Adipose tissue (tissue), 3 donors: Measurements from ENCODE around the gene NKAIN4. TPM values are rescaled to one million over a fixed set of nuclear protein-coding genes. Genes with fewer than 3 reads are reported as not detected.

Experiments
- H3K27ac ChIP-seq: one replicate; pipeline ENCODE4 v1.5.1; 2013; ENCODE audit warnings: low read depth, low read length
- WGBS, 3 donors: extraction: QIAGEN DNeasy Blood & Tissue Kit; methylation state at CpG; one replicate each; pipeline ENCODE4 v1.1.7; 2013; 5-methylcytosine and 5-hydroxymethylcytosine counted together
- polyA plus RNA-seq, 3 donors: library from polyadenylated mRNA; stranded (reverse); fragments of 200-250 nt; gene quantifications; one replicate each; pipeline ENCODE4 v1.2.3, GENCODE V29; 2013
- donor health status: healthy with polysubstance abuse.
- donor health status: Bipolar disorder and iron deficiency.
- donor health status: healthy.

NKAIN4 gene
- polyA plus RNA-seq, 3 donors, result 0.12 TPM; not detected in 2

DNA sequence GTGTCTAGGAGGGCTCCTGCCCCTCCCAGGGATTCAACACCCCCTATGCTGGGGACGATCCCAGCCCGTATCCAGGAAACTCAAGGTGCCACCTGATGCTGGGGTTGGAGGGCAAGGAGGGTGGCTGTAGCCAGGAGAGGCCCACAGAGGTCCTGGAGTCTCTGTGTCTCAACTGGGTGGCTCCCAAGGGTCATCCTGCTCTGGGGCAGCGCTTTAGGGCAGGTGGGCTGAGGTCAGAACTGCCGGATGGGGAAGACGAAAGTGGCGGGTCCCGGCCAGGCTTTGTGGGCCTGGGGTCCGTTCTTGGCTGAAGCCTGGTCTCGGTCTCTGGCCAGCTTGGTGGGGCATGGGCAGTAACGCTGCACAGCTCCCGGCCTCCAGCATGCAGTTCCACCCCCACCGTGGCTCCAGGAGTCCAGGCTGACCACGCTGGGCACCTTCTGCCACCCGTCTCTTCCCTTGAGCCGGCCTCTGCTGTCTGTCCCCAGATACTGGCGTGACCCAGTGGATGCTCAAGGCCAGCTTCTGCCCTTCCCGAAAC lies 35.9 kb upstream of the NKAIN4 start:
- WGBS, 3 donors, result 77 to 86% (median 80%) methylated on average over 15 to 17 of the region's 17 CpGs
- H3K27ac ChIP-seq, result no peak overlapping the region

- H3K27ac ChIP-seq, result no peak overlapping the region
- WGBS, 3 donors, result 79 to 87% (median 86%) methylated on average over 20 to 25 of the region's 25 CpGs
Observed at GRCh38 chr20:63289311-63290135, 35.3 kb upstream of the NKAIN4 start.

- WGBS, 3 donors, result 73 to 93% (median 90%) methylated on average over 28 of the region's 28 CpGs
- H3K27ac ChIP-seq, result no peak overlapping the region
Observed at GRCh38 chr20:63288581-63289251, 34.5 kb upstream of the NKAIN4 start.

DNA sequence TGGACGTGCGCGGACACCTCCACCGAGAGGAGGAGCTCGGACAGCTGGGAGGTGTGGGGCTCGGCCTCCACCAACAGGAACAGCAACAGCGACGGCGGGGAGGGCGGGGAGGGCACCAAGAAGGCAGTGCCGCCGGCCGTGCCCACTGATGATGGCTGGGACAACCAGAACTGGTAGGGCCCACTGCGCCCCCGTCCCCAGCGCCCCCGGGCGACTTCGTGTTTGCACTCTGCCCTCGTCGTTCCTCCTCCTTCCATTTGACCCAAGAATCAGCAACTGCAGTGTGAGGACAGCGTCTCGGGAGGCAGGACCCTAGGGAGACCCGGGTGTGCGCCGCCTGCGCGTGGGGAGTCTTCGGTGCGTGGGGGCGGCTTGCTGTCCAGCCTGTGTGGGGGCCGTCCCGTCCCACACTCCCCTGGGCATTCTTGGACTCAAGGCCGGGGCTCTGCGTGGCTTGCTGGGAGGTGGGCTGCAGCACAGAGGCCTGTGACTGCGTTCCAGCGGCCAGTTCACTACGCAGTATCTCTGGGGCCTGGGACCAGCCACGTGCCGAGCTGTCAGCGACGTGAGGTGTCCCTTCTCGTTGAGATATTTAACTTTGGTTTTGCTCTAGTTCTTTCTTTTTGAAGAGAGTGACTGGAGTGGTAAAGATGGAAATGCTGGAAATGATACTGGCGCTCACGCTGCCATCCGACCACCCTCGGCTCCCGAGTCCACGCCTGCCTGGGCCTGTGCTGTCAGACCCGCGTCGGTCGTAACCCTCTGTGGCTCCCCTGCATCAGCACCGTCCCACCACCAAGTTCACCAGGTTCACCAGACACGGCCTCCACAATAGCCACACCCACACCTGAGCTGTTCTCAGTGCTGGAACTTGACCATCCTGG lies 33.7 kb upstream of the NKAIN4 start:
- WGBS, 3 donors, result 88 to 90% (median 89%) methylated on average over 55 of the region's 55 CpGs
- no peak overlapping the region for H3K27ac ChIP-seq

- no peak overlapping the region for H3K27ac ChIP-seq
- 81 to 90% (median 82%) methylated on average over 23 of the region's 23 CpGs for WGBS, 3 donors
Observed at GRCh38 chr20:63286781-63287696, 32.8 kb upstream of the NKAIN4 start.

DNA sequence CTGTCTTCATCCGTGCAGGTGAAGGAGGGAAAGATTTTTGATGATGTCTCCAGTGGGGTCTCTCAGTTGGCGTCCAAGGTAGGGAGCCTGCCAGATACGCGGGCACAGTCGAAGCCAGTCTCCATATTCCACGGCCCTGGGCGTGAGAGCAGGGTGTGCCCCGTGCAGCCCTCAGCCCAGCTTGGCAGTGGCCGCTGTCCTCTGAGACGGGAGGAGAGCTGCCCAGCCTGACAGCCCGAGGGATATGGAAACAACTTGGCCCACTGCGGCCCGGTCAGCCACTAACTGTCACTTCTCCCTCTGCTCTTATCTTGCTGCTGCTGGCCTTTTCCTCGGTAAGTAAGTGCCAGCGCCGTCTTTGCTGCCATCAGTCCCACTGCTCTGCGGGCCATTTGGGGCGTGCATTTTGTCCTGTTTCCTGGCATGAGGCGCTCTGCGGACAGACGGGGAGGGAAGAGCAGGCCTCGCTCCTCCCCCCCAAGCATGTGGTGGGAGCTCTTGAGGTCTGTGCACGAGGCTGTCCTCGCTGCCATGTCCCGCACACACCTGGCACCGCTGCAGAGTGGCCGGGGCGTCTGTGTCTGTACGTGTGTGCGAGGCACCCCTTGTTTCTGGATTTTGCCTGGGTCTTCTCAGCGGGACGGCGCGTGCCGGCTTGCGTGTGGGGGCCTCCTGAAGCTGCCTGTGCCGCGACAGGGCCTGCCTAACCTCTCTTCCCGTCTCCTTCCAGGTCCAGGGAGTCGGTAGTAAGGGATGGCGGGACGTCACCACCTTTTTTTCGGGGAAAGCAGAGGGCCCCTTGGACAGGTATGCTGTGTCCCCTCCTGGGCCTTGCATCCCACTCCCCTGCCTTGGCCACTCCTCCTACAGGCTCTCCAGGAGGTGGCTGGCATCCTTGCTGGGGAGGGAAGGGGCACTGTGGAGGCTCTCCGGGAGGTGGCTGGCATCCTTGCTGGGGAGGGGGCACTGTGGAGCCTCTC lies 31.7 kb upstream of the NKAIN4 start:
- WGBS, 3 donors, result 91 to 95% (median 93%) methylated on average over 44 of the region's 44 CpGs
- H3K27ac ChIP-seq, result no peak overlapping the region

DNA sequence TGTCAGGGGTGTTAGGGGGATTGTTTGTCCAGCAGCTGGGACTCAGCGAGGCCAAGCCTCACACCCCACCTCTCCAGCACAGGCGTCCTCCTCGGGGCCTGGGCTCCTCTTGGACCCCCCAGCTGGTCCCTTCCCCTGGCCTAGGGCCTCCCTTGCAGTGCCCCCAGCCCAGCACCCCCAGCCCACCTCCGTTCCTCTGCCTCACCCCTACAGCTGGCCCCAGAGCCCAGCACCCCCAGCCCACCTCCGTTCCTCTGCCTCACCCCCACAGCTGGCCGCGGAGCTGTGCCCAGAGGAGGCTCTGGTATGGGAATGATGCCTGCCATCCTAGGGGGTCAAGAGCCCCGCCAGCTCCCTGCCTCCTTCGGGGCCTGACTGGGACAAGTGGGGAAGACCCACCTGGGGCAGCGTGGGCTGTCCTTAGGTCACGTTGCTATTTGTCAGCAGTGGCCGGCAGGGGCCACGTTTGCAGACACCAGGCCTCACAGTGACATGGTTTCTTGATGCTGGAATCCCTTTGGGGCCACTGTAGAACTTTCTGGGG lies 30.8 kb upstream of the NKAIN4 start:
- WGBS, 3 donors, result 80 to 90% (median 83%) methylated on average over 12 to 13 of the region's 13 CpGs
- H3K27ac ChIP-seq, result no peak overlapping the region

GRCh38 chr20:63284544-63284949 lies 30.3 kb upstream of the NKAIN4 start:
- no peak overlapping the region for H3K27ac ChIP-seq
- WGBS, 3 donors, result 74 to 87% (median 82%) methylated on average over 23 to 25 of the region's 25 CpGs

GRCh38 chr20:63284083-63284440 lies 29.8 kb upstream of the NKAIN4 start:
- 71 to 83% (median 76%) methylated on average over 13 to 14 of the region's 14 CpGs for WGBS, 3 donors
- no peak overlapping the region for H3K27ac ChIP-seq

GRCh38 chr20:63283397-63284082 lies 29.3 kb upstream of the NKAIN4 start:
- no peak overlapping the region for H3K27ac ChIP-seq
- 91 to 96% (median 92%) methylated on average over 33 of the region's 33 CpGs for WGBS, 3 donors

GRCh38 chr20:63282946-63283345 lies 28.7 kb upstream of the NKAIN4 start:
- no peak overlapping the region for H3K27ac ChIP-seq
- WGBS, 3 donors, result 93 to 94% (median 94%) methylated on average over 17 of the region's 17 CpGs

- 91 to 93% (median 92%) methylated on average over 35 to 38 of the region's 38 CpGs for whole genome bisulfite sequencing, 3 donors
- H3K27ac ChIP-seq, result no peak overlapping the region
Observed at GRCh38 chr20:63281742-63282665, 27.7 kb upstream of the NKAIN4 start.

DNA sequence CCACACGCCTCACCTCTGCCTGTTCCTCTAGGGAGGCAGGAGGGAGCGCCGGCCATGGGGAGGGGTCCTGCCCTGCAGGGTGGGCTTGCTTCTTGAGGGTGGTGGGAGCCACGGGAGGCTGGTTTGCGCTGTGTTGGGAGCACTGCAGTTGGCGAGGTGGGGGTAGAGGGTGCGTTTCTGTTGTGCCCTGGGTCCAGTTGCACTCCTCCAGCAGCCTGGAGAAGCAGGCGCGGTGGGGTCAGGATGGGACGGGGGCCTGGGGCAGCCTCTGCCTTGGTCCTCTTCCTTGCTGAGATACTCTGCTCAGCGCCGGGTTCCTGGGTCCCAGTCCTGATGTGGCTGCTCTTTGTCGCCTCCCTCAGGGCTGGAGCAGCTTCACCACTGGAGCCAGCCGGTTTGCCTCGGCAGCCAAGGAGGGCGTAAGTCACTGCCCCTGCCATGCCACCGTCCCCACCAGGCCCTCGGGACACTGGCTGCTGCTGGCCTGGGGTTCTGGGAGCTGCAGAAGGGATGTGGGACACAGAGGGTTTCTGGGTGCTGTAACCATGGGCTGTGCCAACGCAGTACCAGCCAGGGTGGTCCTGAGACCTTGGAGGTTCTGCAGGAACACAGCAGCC lies 26.8 kb upstream of the NKAIN4 start:
- 81 to 83% (median 83%) methylated on average over 19 of the region's 19 CpGs for WGBS, 3 donors
- H3K27ac ChIP-seq, result no peak overlapping the region

- no peak overlapping the region for H3K27ac ChIP-seq
- WGBS, 3 donors, result 93 to 97% (median 93%) methylated on average over 6 of the region's 6 CpGs
Observed at GRCh38 chr20:63280371-63280770, 26.1 kb upstream of the NKAIN4 start.
